Measurements from ENCODE around the gene CRIM1.

The CRIM1 gene

DNA sequence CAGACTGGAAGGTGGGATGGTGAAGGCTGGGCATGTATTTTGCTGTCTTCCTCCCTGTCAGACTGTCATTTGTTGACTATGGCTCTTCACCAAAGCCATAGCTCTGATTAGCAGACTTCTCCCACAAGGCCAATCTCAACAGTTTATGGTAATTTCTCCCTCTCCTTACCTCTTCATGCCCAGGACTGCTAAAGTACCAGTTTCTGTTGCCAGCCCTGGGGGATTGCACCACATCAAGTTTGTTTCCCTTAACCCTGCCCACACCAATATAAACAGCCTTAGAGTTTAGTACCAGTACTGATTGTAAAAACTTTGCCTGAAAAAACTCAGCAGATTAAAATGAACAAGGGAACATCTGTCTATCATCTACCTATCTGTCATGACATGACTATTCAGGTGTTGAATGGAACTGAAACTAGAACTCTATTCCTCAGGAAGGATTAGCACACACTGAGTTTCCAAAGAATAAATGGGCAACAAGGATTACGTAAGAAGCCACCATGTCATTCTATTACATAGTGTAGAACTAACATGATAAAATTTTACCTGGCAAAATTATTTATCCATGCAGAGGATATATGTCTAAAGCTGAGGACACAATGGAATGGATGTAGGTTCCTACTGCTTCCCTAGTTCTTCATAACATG lies 228.7 kb downstream of the CRIM1 start:
- peaks cover 61% of the 10 kb centered on the region for H3K36me3 ChIP-seq (ENCODE audit: insufficient read depth, low read length)
- no peaks in the 10 kb centered on the region for H3K4me1 ChIP-seq (ENCODE audit: insufficient read depth, low read length)
- H3K79me2 ChIP-seq (ENCODE audit: insufficient read depth, low read length), result no peaks in the 10 kb centered on the region
- DNase-seq (no peak), ATAC-seq (ENCODE audit: insufficient read depth, low read depth) (no peak)
- no peak for TF ChIP-seq EZH2 (IDR thresholded peaks at IDR 0.05; ENCODE audit: borderline replicate concordance, low read depth, low read length, severe bottlenecking)
- TF ChIP-seq, protein P1, sequence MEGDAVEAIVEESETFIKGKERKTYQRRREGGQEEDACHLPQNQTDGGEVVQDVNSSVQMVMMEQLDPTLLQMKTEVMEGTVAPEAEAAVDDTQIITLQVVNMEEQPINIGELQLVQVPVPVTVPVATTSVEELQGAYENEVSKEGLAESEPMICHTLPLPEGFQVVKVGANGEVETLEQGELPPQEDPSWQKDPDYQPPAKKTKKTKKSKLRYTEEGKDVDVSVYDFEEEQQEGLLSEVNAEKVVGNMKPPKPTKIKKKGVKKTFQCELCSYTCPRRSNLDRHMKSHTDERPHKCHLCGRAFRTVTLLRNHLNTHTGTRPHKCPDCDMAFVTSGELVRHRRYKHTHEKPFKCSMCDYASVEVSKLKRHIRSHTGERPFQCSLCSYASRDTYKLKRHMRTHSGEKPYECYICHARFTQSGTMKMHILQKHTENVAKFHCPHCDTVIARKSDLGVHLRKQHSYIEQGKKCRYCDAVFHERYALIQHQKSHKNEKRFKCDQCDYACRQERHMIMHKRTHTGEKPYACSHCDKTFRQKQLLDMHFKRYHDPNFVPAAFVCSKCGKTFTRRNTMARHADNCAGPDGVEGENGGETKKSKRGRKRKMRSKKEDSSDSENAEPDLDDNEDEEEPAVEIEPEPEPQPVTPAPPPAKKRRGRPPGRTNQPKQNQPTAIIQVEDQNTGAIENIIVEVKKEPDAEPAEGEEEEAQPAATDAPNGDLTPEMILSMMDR (IDR thresholded peaks at IDR 0.05; ENCODE audit: borderline replicate concordance, extremely low read depth, low read length, poor library complexity, severe bottlenecking), result no peak
- no peaks in the 10 kb centered on the region for H3K27me3 ChIP-seq (ENCODE audit: insufficient read depth, low read length, poor library complexity)
- H4K20me1 ChIP-seq (ENCODE audit: insufficient read depth, low read length), result peaks cover 3% of the 10 kb centered on the region; the same call in 1 of the 2 replicates
- H2AFZ ChIP-seq (ENCODE audit: low read depth, low read length), result no peak overlapping the region
- H3K27ac ChIP-seq (ENCODE audit: low read length), result no peak overlapping the region
- H3K4me2 ChIP-seq (ENCODE audit: insufficient read depth, low read length), result no peak overlapping the region
- H3K9ac ChIP-seq (ENCODE audit: low read depth, low read length), result no peak overlapping the region
- H3K9me3 ChIP-seq (ENCODE audit: insufficient read depth, low read length, severe bottlenecking), result no peaks in the 10 kb centered on the region
- H3K4me3 ChIP-seq (ENCODE audit: low read depth in 1 of 2, low read length in 2 of 2), result no peak overlapping the region

GRCh38 chr2:36586672-36587071 lies 231.1 kb downstream of the CRIM1 start:
- no peak for DNase-seq
- peaks cover under 1% of the 10 kb centered on the region; the same call in 1 of the 2 replicates for H3K79me2 ChIP-seq (ENCODE audit: insufficient read depth, low read length)

GRCh38 chr2:36587101-36587500 lies 231.5 kb downstream of the CRIM1 start:
- no peak for DNase-seq
- no peak overlapping the region for H3K9ac ChIP-seq (ENCODE audit: low read depth, low read length)
- no peak for ATAC-seq (ENCODE audit: insufficient read depth, low read depth)
- no peak overlapping the region for H3K27ac ChIP-seq (ENCODE audit: low read length)
- peaks cover 3% of the 10 kb centered on the region; the same call in 1 of the 2 replicates for H4K20me1 ChIP-seq (ENCODE audit: insufficient read depth, low read length)
- TF ChIP-seq EZH2 (IDR thresholded peaks at IDR 0.05; ENCODE audit: borderline replicate concordance, low read depth, low read length, severe bottlenecking), result no peak
- TF ChIP-seq, protein P1 (IDR thresholded peaks at IDR 0.05; ENCODE audit: borderline replicate concordance, extremely low read depth, low read length, poor library complexity, severe bottlenecking), result no peak
- no peak overlapping the region for H3K4me2 ChIP-seq (ENCODE audit: insufficient read depth, low read length)
- no peaks in the 10 kb centered on the region for H3K9me3 ChIP-seq (ENCODE audit: insufficient read depth, low read length, severe bottlenecking)
- H2AFZ ChIP-seq (ENCODE audit: low read depth, low read length), result no peak overlapping the region
- no peaks in the 10 kb centered on the region for H3K27me3 ChIP-seq (ENCODE audit: insufficient read depth, low read length, poor library complexity)
- peaks cover 2% of the 10 kb centered on the region; the same call in 1 of the 2 replicates for H3K79me2 ChIP-seq (ENCODE audit: insufficient read depth, low read length)
- H3K4me1 ChIP-seq (ENCODE audit: insufficient read depth, low read length), result no peaks in the 10 kb centered on the region
- no peak overlapping the region for H3K4me3 ChIP-seq (ENCODE audit: low read depth in 1 of 2, low read length in 2 of 2)
- peaks cover 46% of the 10 kb centered on the region for H3K36me3 ChIP-seq (ENCODE audit: insufficient read depth, low read length)

More at GRCh38 chr2:36586672-36587071, 231.1 kb downstream of the CRIM1 start:
- no peak overlapping the region for H3K4me3 ChIP-seq (ENCODE audit: low read depth in 1 of 2, low read length in 2 of 2)
- no peak overlapping the region for H3K9ac ChIP-seq (ENCODE audit: low read depth, low read length)
- no peak overlapping the region for H3K4me2 ChIP-seq (ENCODE audit: insufficient read depth, low read length)
- no peak for ATAC-seq (ENCODE audit: insufficient read depth, low read depth)
- H2AFZ ChIP-seq (ENCODE audit: low read depth, low read length), result no peak overlapping the region
- TF ChIP-seq, protein P1 (IDR thresholded peaks at IDR 0.05; ENCODE audit: borderline replicate concordance, extremely low read depth, low read length, poor library complexity, severe bottlenecking), result no peak
- no peak for TF ChIP-seq EZH2 (IDR thresholded peaks at IDR 0.05; ENCODE audit: borderline replicate concordance, low read depth, low read length, severe bottlenecking)
- no peaks in the 10 kb centered on the region for H3K9me3 ChIP-seq (ENCODE audit: insufficient read depth, low read length, severe bottlenecking)
- H4K20me1 ChIP-seq (ENCODE audit: insufficient read depth, low read length), result peaks cover 3% of the 10 kb centered on the region; the same call in 1 of the 2 replicates
- peaks cover 47% of the 10 kb centered on the region for H3K36me3 ChIP-seq (ENCODE audit: insufficient read depth, low read length)
- no peaks in the 10 kb centered on the region for H3K4me1 ChIP-seq (ENCODE audit: insufficient read depth, low read length)
- no peaks in the 10 kb centered on the region for H3K27me3 ChIP-seq (ENCODE audit: insufficient read depth, low read length, poor library complexity)
- no peak overlapping the region for H3K27ac ChIP-seq (ENCODE audit: low read length)

All from DND-41 (cell line).